HepG2 (cell line): ENCODE measurements around the gene TMEM139. TPM values are rescaled to one million over a fixed set of nuclear protein-coding genes. Genes with fewer than 3 reads are reported as not detected.

Experiments used
- ARHGAP35 ChIP-seq: sonication (generic); formaldehyde crosslinking; IDR thresholded peaks from 2 replicates; pipeline ENCODE4 v1.9.0; 2022; ENCODE audit warnings: mild to moderate bottlenecking, inconsistent platforms, moderate library complexity, missing genetic modification reagents, borderline replicate concordance
- CBX5 ChIP-seq: sonication (generic); formaldehyde crosslinking; IDR thresholded peaks from 2 replicates; pipeline ENCODE4 v1.4.0; 2020; ENCODE audit warnings: missing genetic modification reagents, borderline replicate concordance
- ERF ChIP-seq: IDR thresholded peaks from 2 replicates; pipeline ENCODE4 v1.6.1; 2018; ENCODE audit warnings: missing biosample characterization, missing genetic modification reagents
- ESRRA ChIP-seq: sonication (generic); formaldehyde crosslinking; IDR thresholded peaks from 2 replicates; pipeline ENCODE4 v1.5.1; 2020; ENCODE audit warnings: mild to moderate bottlenecking, low read depth, missing genetic modification reagents
- HMGA1 ChIP-seq: sonication (generic); formaldehyde crosslinking; conservative IDR thresholded peaks from 2 replicates; pipeline ENCODE4 v1.4.0; 2020; ENCODE audit warnings: missing genetic modification reagents
- KLF13 ChIP-seq: sonication (generic); formaldehyde crosslinking; IDR thresholded peaks from 2 replicates; pipeline ENCODE4 v1.4.0; 2020; ENCODE audit warnings: mild to moderate bottlenecking, missing genetic modification reagents
- MAFF ChIP-seq: IDR thresholded peaks from 2 replicates; pipeline ENCODE4 v1.6.1; 2011; ENCODE audit warnings: low read depth, low read length, improper control_type of control experiment
- MYNN ChIP-seq: sonication (generic); formaldehyde crosslinking; IDR thresholded peaks from 2 replicates; pipeline ENCODE4 v1.4.0; 2020; ENCODE audit warnings: mild to moderate bottlenecking, low read depth, missing genetic modification reagents
- MYPOP ChIP-seq: sonication (generic); formaldehyde crosslinking; IDR thresholded peaks from 2 replicates; pipeline ENCODE4 v1.8.1; 2023; ENCODE audit warnings: mild to moderate bottlenecking, moderate library complexity, missing genetic modification reagents
- NBN ChIP-seq: fragments of 450-650 bp; conservative IDR thresholded peaks from 2 replicates; pipeline ENCODE4 v1.6.1; 2017
- NFYB ChIP-seq: sonication (generic); formaldehyde crosslinking; IDR thresholded peaks from 2 replicates; pipeline ENCODE4 v1.4.0; 2020; ENCODE audit warnings: missing genetic modification reagents
- PBX2 ChIP-seq: IDR thresholded peaks from 2 replicates; pipeline ENCODE4 v1.6.1; 2016; ENCODE audit warnings: control low read depth
- POGZ ChIP-seq: sonication (generic); formaldehyde crosslinking; IDR thresholded peaks from 2 replicates; pipeline ENCODE4 v1.4.0; 2020; ENCODE audit warnings: mild to moderate bottlenecking, missing genetic modification reagents
- PRPF4 ChIP-seq: fragments of 200-400 bp; formaldehyde crosslinking; IDR thresholded peaks from 2 replicates; pipeline ENCODE4 v1.6.1; 2016; ENCODE audit warnings: low read length, low read depth; ENCODE audit not compliant: poor library complexity, severe bottlenecking
- SALL1 ChIP-seq: sonication (generic); formaldehyde crosslinking; IDR thresholded peaks from 2 replicates; pipeline ENCODE4 v1.8.0; 2022; ENCODE audit warnings: mild to moderate bottlenecking, missing genetic modification reagents
- TERF1 ChIP-seq: sonication (generic); formaldehyde crosslinking; IDR thresholded peaks from 2 replicates; pipeline ENCODE4 v1.8.0; 2022; ENCODE audit warnings: mild to moderate bottlenecking, missing genetic modification reagents, moderate library complexity
- ZFX ChIP-seq: sonication (generic); formaldehyde crosslinking; IDR thresholded peaks from 2 replicates; pipeline ENCODE4 v1.4.0; 2020; ENCODE audit warnings: mild to moderate bottlenecking, low read depth, missing genetic modification reagents, moderate library complexity
- ZNF124 ChIP-seq: sonication (generic); formaldehyde crosslinking; IDR thresholded peaks from 2 replicates; pipeline ENCODE4 v1.4.0; 2020; ENCODE audit warnings: missing genetic modification reagents
- ZNF33B ChIP-seq: sonication (generic); formaldehyde crosslinking; IDR thresholded peaks from 2 replicates; pipeline ENCODE4 v1.5.1; 2020; ENCODE audit warnings: mild to moderate bottlenecking, missing genetic modification reagents
- ZNF383 ChIP-seq: sonication (generic); formaldehyde crosslinking; IDR thresholded peaks from 2 replicates; pipeline ENCODE4 v1.4.0; 2020; ENCODE audit warnings: missing genetic modification reagents, mild to moderate bottlenecking, borderline replicate concordance
- ZNF672 ChIP-seq: sonication (generic); formaldehyde crosslinking; IDR thresholded peaks from 2 replicates; pipeline ENCODE4 v1.8.1; 2022; ENCODE audit warnings: missing genetic modification reagents
- ZNF773 ChIP-seq: sonication (generic); formaldehyde crosslinking; IDR thresholded peaks from 2 replicates; pipeline ENCODE4 v1.4.0; 2020; ENCODE audit warnings: missing genetic modification reagents, borderline replicate concordance
- ZNF776 ChIP-seq: sonication (generic); formaldehyde crosslinking; IDR thresholded peaks from 2 replicates; pipeline ENCODE4 v1.4.0; 2020; ENCODE audit warnings: mild to moderate bottlenecking, missing genetic modification reagents
- polyA plus RNA-seq, 8 experiments: library from polyadenylated mRNA; depleted of rRNA in 3 of 8; stranded (reverse) in 7 of 8; unstranded in 1 of 8; fragments of >200 nt; fragmentation: Illumina TruSeq in 4 of 8; extraction: Trizol in 4 of 8; gene quantifications; 2 replicates each; pipeline versions ENCODE4 v1.2.1 to v1.2.3, GENCODE V29; 2011 to 2016; ENCODE audit warnings: low read depth in 4 of 8, missing spikeins in 1 of 8, mixed read lengths in 1 of 8; ENCODE audit not compliant: insufficient read depth in 1 of 8
- total RNA-seq, 5 experiments: library from RNA; depleted of rRNA; stranded (reverse); fragments of >200 nt; fragmentation: Illumina TruSeq; extraction: Trizol; gene quantifications; 2 replicates each; pipeline ENCODE4 v1.2.3, GENCODE V29; 2016; ENCODE audit warnings: low read depth in 1 of 5

TMEM139 gene
- total and polyA plus RNA-seq, 2 of the 13 experiments (the other 11 are each of a cell fraction or from before 2014, with no cell fraction given), result 7.9 to 14.0 TPM

GRCh38 chr7:143287935-143288826, 3.4 kb downstream of the TMEM139 start, which contains the start of gene CASP2 (continued):
- TF ChIP-seq ZNF776 (CRISPR knock-in tag) (peak; percentile 87; the same call in 1 of the 2 replicates), ZNF672 (peak; percentile 82; the same call in 1 of the 2 replicates), ESRRA (CRISPR knock-in tag) (peak; percentile 38; the same call in 1 of the 2 replicates), ZNF33B (CRISPR knock-in tag) (no peak), NFYB (peak; percentile 81), KLF13 (no peak), MAFF (no peak), PBX2 (CRISPR knock-in tag) (no peak), CBX5 (CRISPR knock-in tag) (no peak), TERF1 (CRISPR knock-in tag) (no peak), ARHGAP35 (no peak), POGZ (CRISPR knock-in tag) (peak; percentile 81), ZNF383 (CRISPR knock-in tag) (no peak), SALL1 (CRISPR knock-in tag) (peak; percentile 65), ZNF773 (CRISPR knock-in tag) (no peak), MYNN (CRISPR knock-in tag) (no peak), NBN (no peak), ZFX (CRISPR knock-in tag) (peak; percentile 62; the same call in 1 of the 2 replicates), MYPOP (CRISPR knock-in tag) (peak; percentile 40; the same call in 1 of the 2 replicates), ERF (CRISPR knock-in tag) (peak; percentile 36; the same call in 1 of the 2 replicates), HMGA1 (CRISPR knock-in tag) (no peak), PRPF4 (peak; percentile 93), ZNF124 (CRISPR knock-in tag) (peak; percentile 74; the same call in 1 of the 2 replicates)
